Peyer's patch (tissue), 4 donors: ENCODE data around the gene S1PR1.

Source experiments
- CTCF ChIP-seq, 6 experiments: fragments of 450-650 bp in 4 of 6; fragments of 200-600 bp in 2 of 6; sonication (generic) in 1 of 6; IDR thresholded peaks; one replicate each; pipeline ENCODE4 v1.5.1; 2017 to 2019; ENCODE audit warnings: antibody characterized with exemption in 6 of 6, mild to moderate bottlenecking in 3 of 6, moderate library complexity in 1 of 6
- POLR2A ChIP-seq, 2 donors: fragments of 450-650 bp; IDR thresholded peaks; one replicate each; pipeline ENCODE4 v1.5.1; 2017; ENCODE audit warnings: antibody characterized with exemption in 2 of 2, mild to moderate bottlenecking in 2 of 2, moderate library complexity in 2 of 2

- TF ChIP-seq POLR2A (IDR thresholded peaks at IDR 0.05): no peak
- TF ChIP-seq CTCF (IDR thresholded peaks at IDR 0.05): no peak
Measured at GRCh38 chr1:101284622-101285218, 47.9 kb downstream of the S1PR1 start.
